A673 (cell line): ENCODE results near the gene RASA3.

Source experiments
- CTCF ChIP-seq: fragments of 300-800, 200-600 bp; sonication (generic); conservative IDR thresholded peaks from 2 replicates; pipeline ENCODE4 v1.5.1; 2017; ENCODE audit warnings: low read depth, mild to moderate bottlenecking, antibody characterized with exemption, low read length, moderate library complexity, mixed read lengths
- EZH2 ChIP-seq: fragments of 200-600 bp; sonication (generic); IDR thresholded peaks from 2 replicates; pipeline ENCODE4 v1.6.1; 2017; ENCODE audit warnings: borderline replicate concordance, low read depth, mild to moderate bottlenecking, mixed read lengths, antibody characterized with exemption, low read length; ENCODE audit not compliant: poor library complexity, severe bottlenecking

- no peak for TF ChIP-seq CTCF
- no peak for TF ChIP-seq EZH2
Measured at GRCh38 chr13:113953561-113953960, 178.9 kb downstream of the RASA3 start.
